Skeletal muscle tissue (tissue), 4 donors: Measurements from ENCODE around the gene AKT3. TPM values are rescaled to one million over a fixed set of nuclear protein-coding genes. Genes with fewer than 3 reads are reported as not detected.

ENCODE experiments used
- H3K27ac ChIP-seq: one replicate; pipeline ENCODE4 v1.7.0; 2013; ENCODE audit warnings: mild to moderate bottlenecking, low read depth, low read length, inconsistent platforms
- H3K27me3 ChIP-seq, 3 donors: one replicate each; pipeline ENCODE4 v1.7.0; 2013; ENCODE audit warnings: low read length in 3 of 3; ENCODE audit not compliant: control insufficient read depth in 3 of 3, insufficient read depth in 3 of 3
- H3K36me3 ChIP-seq, 3 donors: one replicate each; pipeline ENCODE4 v1.7.0; 2013; ENCODE audit warnings: low read length in 3 of 3; ENCODE audit not compliant: control insufficient read depth in 3 of 3, insufficient read depth in 3 of 3
- H3K4me1 ChIP-seq, 3 donors: one replicate each; pipeline ENCODE4 v1.7.0; 2013; ENCODE audit warnings: low read length in 3 of 3, mild to moderate bottlenecking in 3 of 3; ENCODE audit not compliant: control insufficient read depth in 3 of 3, insufficient read depth in 3 of 3
- H3K4me3 ChIP-seq, 3 donors: one replicate each; pipeline ENCODE4 v1.7.0; 2013; ENCODE audit warnings: low read length in 3 of 3
- H3K9ac ChIP-seq, 3 donors: one replicate each; pipeline ENCODE4 v1.7.0; 2013; ENCODE audit warnings: low read length in 3 of 3, mild to moderate bottlenecking in 3 of 3, moderate library complexity in 2 of 3, low read depth in 1 of 3
- H3K9me3 ChIP-seq, 3 donors: one replicate each; pipeline ENCODE4 v1.7.0; 2013; ENCODE audit warnings: low read length in 3 of 3; ENCODE audit not compliant: control insufficient read depth in 3 of 3
- total RNA-seq: library from RNA; depleted of rRNA; stranded (reverse); fragments of >200 nt; gene quantifications from one replicate; pipeline ENCODE4 v1.2.3, GENCODE V29; 2014
- donor health status: Osteomylitis.

The AKT3 gene
- total RNA-seq, 1 donor from 2014 or later, result 28.7 TPM

- peaks cover 0 to 3% (median 0%) of the 10 kb centered on the region in 3 donors for H3K36me3 ChIP-seq
- no peak overlapping the region for H3K27ac ChIP-seq
- no peak overlapping the region for H3K4me3 ChIP-seq
- H3K4me1 ChIP-seq, result no peaks in the 10 kb centered on the region
- no peaks in the 10 kb centered on the region for H3K9me3 ChIP-seq
- H3K9ac ChIP-seq, result no peak overlapping the region
- no peaks in the 10 kb centered on the region for H3K27me3 ChIP-seq
These were observed 221.6 kb downstream of the AKT3 start for GRCh38 chr1:243628476-243628907.

GRCh38 chr1:243623841-243624240 is 226.2 kb downstream of the AKT3 start:
- Histone ChIP-seq H3K9ac (no peak overlapping the region), H3K27me3 (no peaks in the 10 kb centered on the region), H3K4me3 (no peak overlapping the region), H3K36me3 (peaks cover 0 to 3% (median 0%) of the 10 kb centered on the region in 3 donors), H3K27ac (no peak overlapping the region), H3K4me1 (no peaks in the 10 kb centered on the region), H3K9me3 (no peaks in the 10 kb centered on the region)

GRCh38 chr1:243621973-243622372 is 228.1 kb downstream of the AKT3 start:
- Histone ChIP-seq H3K9me3 (no peaks in the 10 kb centered on the region), H3K27ac (no peak overlapping the region), H3K36me3 (peaks cover 0 to 3% (median 0%) of the 10 kb centered on the region in 3 donors), H3K27me3 (no peaks in the 10 kb centered on the region), H3K9ac (no peak overlapping the region), H3K4me1 (no peaks in the 10 kb centered on the region), H3K4me3 (no peak overlapping the region)

- Histone ChIP-seq H3K27ac (no peak overlapping the region), H3K27me3 (no peaks in the 10 kb centered on the region), H3K9ac (no peak overlapping the region), H3K36me3 (no peaks in the 10 kb centered on the region), H3K4me1 (no peaks in the 10 kb centered on the region), H3K9me3 (no peaks in the 10 kb centered on the region), H3K4me3 (no peak overlapping the region)
These were observed 229.9 kb downstream of the AKT3 start for GRCh38 chr1:243620096-243620495.

GRCh38 chr1:243609698-243610097 is 240.3 kb downstream of the AKT3 start:
- H3K4me3 ChIP-seq, result no peak overlapping the region
- no peaks in the 10 kb centered on the region for H3K9me3 ChIP-seq
- peaks cover 0 to 2% (median 0%) of the 10 kb centered on the region in 3 donors for H3K36me3 ChIP-seq
- no peak overlapping the region for H3K9ac ChIP-seq
- no peaks in the 10 kb centered on the region for H3K27me3 ChIP-seq
- H3K4me1 ChIP-seq, result no peaks in the 10 kb centered on the region
- no peak overlapping the region for H3K27ac ChIP-seq

- no peak overlapping the region for H3K9ac ChIP-seq
- H3K36me3 ChIP-seq, result peaks cover 0 to 2% (median 0%) of the 10 kb centered on the region in 3 donors
- H3K27me3 ChIP-seq, result no peaks in the 10 kb centered on the region
- no peaks in the 10 kb centered on the region for H3K4me1 ChIP-seq
- no peak overlapping the region for H3K27ac ChIP-seq
- no peak overlapping the region for H3K4me3 ChIP-seq
- H3K9me3 ChIP-seq, result peaks cover 0 to 6% (median 4%) of the 10 kb centered on the region in 3 donors
These were observed 244.4 kb downstream of the AKT3 start for GRCh38 chr1:243605604-243606003.

- Histone ChIP-seq H3K27me3 (no peaks in the 10 kb centered on the region), H3K4me1 (no peaks in the 10 kb centered on the region), H3K9me3 (peaks cover 0 to 6% (median 4%) of the 10 kb centered on the region in 3 donors), H3K36me3 (no peaks in the 10 kb centered on the region), H3K9ac (no peak overlapping the region), H3K27ac (no peak overlapping the region), H3K4me3 (no peak overlapping the region)
These were observed 248.3 kb downstream of the AKT3 start for GRCh38 chr1:243601720-243602119.

GRCh38 chr1:243598433-243598832 is 251.6 kb downstream of the AKT3 start:
- no peaks in the 10 kb centered on the region for H3K27me3 ChIP-seq
- no peak overlapping the region for H3K27ac ChIP-seq

GRCh38 chr1:243597383-243597782 is 252.7 kb downstream of the AKT3 start:
- Histone ChIP-seq H3K36me3 (no peaks in the 10 kb centered on the region), H3K4me3 (no peak overlapping the region), H3K4me1 (no peaks in the 10 kb centered on the region), H3K9me3 (peaks cover 0 to 4% (median 3%) of the 10 kb centered on the region in 3 donors), H3K27me3 (no peaks in the 10 kb centered on the region), H3K9ac (no peak overlapping the region), H3K27ac (no peak overlapping the region)

More at GRCh38 chr1:243598433-243598832, 251.6 kb downstream of the AKT3 start:
- H3K9me3 ChIP-seq, result peaks cover 0 to 5% (median 4%) of the 10 kb centered on the region in 3 donors
- H3K4me1 ChIP-seq, result no peaks in the 10 kb centered on the region
- H3K36me3 ChIP-seq, result no peaks in the 10 kb centered on the region
- no peak overlapping the region for H3K4me3 ChIP-seq
- no peak overlapping the region for H3K9ac ChIP-seq

GRCh38 chr1:243596431-243597062 is 253.5 kb downstream of the AKT3 start:
- no peak overlapping the region for H3K9ac ChIP-seq
- H3K36me3 ChIP-seq, result no peaks in the 10 kb centered on the region
- H3K9me3 ChIP-seq, result peaks cover 0 to under 1% (median 0%) of the 10 kb centered on the region in 3 donors
- no peak overlapping the region for H3K27ac ChIP-seq
- H3K27me3 ChIP-seq, result no peaks in the 10 kb centered on the region
- H3K4me1 ChIP-seq, result no peaks in the 10 kb centered on the region
- H3K4me3 ChIP-seq, result no peak overlapping the region
